Aorta (tissue), 5 donors: ENCODE measurements around the gene MEGF8. TPM values are rescaled to one million over a fixed set of nuclear protein-coding genes. Genes with fewer than 3 reads are reported as not detected.

ENCODE experiments used
- ATAC-seq: fragments of 200-7000 bp; cut with Tn5 transposase; one replicate; pipeline ENCODE4 v1.9.1; 2022; ENCODE audit warnings: moderate library complexity; ENCODE audit not compliant: low FRiP score
- DNase-seq, 2 donors: peaks; one replicate each; pipeline ENCODE4 v3.0.0-alpha.2; 2020
- H3K27ac ChIP-seq, 2 donors: one replicate each; pipeline ENCODE4 v1.5.1; 2013; ENCODE audit warnings: low read length in 2 of 2, mild to moderate bottlenecking in 2 of 2, moderate library complexity in 2 of 2, control low read depth in 1 of 2, inconsistent platforms in 1 of 2, low read depth in 1 of 2
- H3K27me3 ChIP-seq, 2 donors: one replicate each; pipeline ENCODE4 v1.6.1; 2013; ENCODE audit warnings: control low read depth in 1 of 2, low read length in 1 of 2, mild to moderate bottlenecking in 1 of 2, moderate library complexity in 1 of 2; ENCODE audit not compliant: insufficient read depth in 2 of 2, control insufficient read depth in 1 of 2
- H3K36me3 ChIP-seq, 2 donors: one replicate each; pipeline ENCODE4 v1.6.1; 2013; ENCODE audit warnings: control low read depth in 1 of 2, low read length in 1 of 2, mild to moderate bottlenecking in 1 of 2; ENCODE audit not compliant: insufficient read depth in 2 of 2, control insufficient read depth in 1 of 2
- H3K4me1 ChIP-seq, 2 donors: one replicate each; pipeline ENCODE4 v1.6.1; 2013; ENCODE audit warnings: low read length in 2 of 2, control low read depth in 1 of 2, mild to moderate bottlenecking in 1 of 2, moderate library complexity in 1 of 2; ENCODE audit not compliant: insufficient read depth in 2 of 2, control insufficient read depth in 1 of 2
- H3K4me3 ChIP-seq, 2 donors: one replicate each; pipeline ENCODE4 v1.5.1; 2013; ENCODE audit warnings: low read length in 2 of 2, control low read depth in 1 of 2, mild to moderate bottlenecking in 1 of 2
- H3K9me3 ChIP-seq: one replicate; pipeline ENCODE4 v1.6.1; 2013; ENCODE audit warnings: mild to moderate bottlenecking, low read length; ENCODE audit not compliant: control insufficient read depth
- WGBS, 2 donors: extraction: QIAGEN DNeasy Blood & Tissue Kit; methylation state at CpG; one replicate each; pipeline ENCODE4 v1.1.7; 2013; 5-methylcytosine and 5-hydroxymethylcytosine counted together
- intact Hi-C, 2 donors: fragments of 100-400 bp; cut with DNase I; formaldehyde crosslinking; loops; one replicate each; pipeline versions ENCODE4 v1.14.2 to v1.15.0; 2022
- polyA plus RNA-seq, 2 donors: library from polyadenylated mRNA; stranded (reverse); fragments of 200-250 nt; gene quantifications; one replicate each; pipeline ENCODE4 v1.2.3, GENCODE V29; 2013
- total RNA-seq, 2 donors: library from RNA; stranded (reverse); fragmentation: NEBNext Ultra II Directional; extraction: Animal tissue kit (Norgen Biotek cat#: 25700); gene quantifications; one replicate each; pipeline ENCODE4 v1.2.1, GENCODE V29; 2021
- donor health status: healthy with polysubstance abuse.
- donor health status: Bipolar disorder and iron deficiency.
- donor health status: DM: no; HTN: no; CAD: no.
- donor health status: DM: no; HTN: no; CAD: no.
- donor health status: DM: yes; HTN: yes; CAD: no.

Gene MEGF8
- total and polyA plus RNA-seq, 4 donors: 5.9 to 26.4 (median 12.3) TPM

- Histone ChIP-seq H3K4me1 (no peaks in the 10 kb centered on the region), H3K27me3 (no peaks in the 10 kb centered on the region), H3K9me3 (no peaks in the 10 kb centered on the region), H3K4me3 (no peak overlapping the region), H3K36me3 (no peaks in the 10 kb centered on the region), H3K27ac (no peak overlapping the region)
- WGBS, 2 donors: 90 to 93% methylated on average over 14 of the region's 14 CpGs
- no peak for DNase-seq
- ATAC-seq: no peak
- intact Hi-C loops: no loop called here
Observed at GRCh38 chr19:42309686-42310085, 15.7 kb upstream of the MEGF8 start.

- H3K27ac ChIP-seq: no peak overlapping the region
- intact Hi-C loops: no loop called here
- no peaks in the 10 kb centered on the region for H3K36me3 ChIP-seq
- no peak for DNase-seq
- 44 to 47% methylated on average over 2 of the region's 2 CpGs for WGBS, 2 donors
- no peaks in the 10 kb centered on the region for H3K9me3 ChIP-seq
- ATAC-seq: no peak
- H3K4me3 ChIP-seq: no peak overlapping the region
- no peaks in the 10 kb centered on the region for H3K27me3 ChIP-seq
- H3K4me1 ChIP-seq: no peaks in the 10 kb centered on the region
Observed at GRCh38 chr19:42311657-42312056, 13.8 kb upstream of the MEGF8 start.

- 75 to 86% methylated on average over 5 of the region's 5 CpGs for WGBS, 2 donors
- ATAC-seq: no peak
- intact Hi-C loops: no loop called here
Observed at GRCh38 chr19:42312370-42312769, 13.1 kb upstream of the MEGF8 start.

GRCh38 chr19:42313096-42313839 lies 12.2 kb upstream of the MEGF8 start, which contains the start of gene TMEM145:
Gene TMEM145 (plus strand): TSS chr19:42313309. CDS start chr19:42313377, 68 bp downstream.
- Histone ChIP-seq H3K4me3 (no peak within 1 kb of the TSS), H3K9me3 (no peaks in the 10 kb centered on the region), H3K4me1 (no peaks in the 10 kb centered on the region), H3K27me3 (no peaks in the 10 kb centered on the region), H3K27ac (no peak within 1 kb of the TSS), H3K36me3 (no peaks in the 10 kb centered on the region)
- no peak for DNase-seq
- ATAC-seq: peak; percentile 33
- intact Hi-C loops: no loop called here
- WGBS, 2 donors: 1% methylated on average over 52 to 67 of the region's 67 CpGs

More at GRCh38 chr19:42312370-42312769, 13.1 kb upstream of the MEGF8 start:
- Histone ChIP-seq H3K4me3 (no peak overlapping the region), H3K27ac (no peak overlapping the region), H3K9me3 (no peaks in the 10 kb centered on the region), H3K36me3 (no peaks in the 10 kb centered on the region), H3K27me3 (no peaks in the 10 kb centered on the region), H3K4me1 (no peaks in the 10 kb centered on the region)
- no peak for DNase-seq

- no peaks in the 10 kb centered on the region for H3K4me1 ChIP-seq
- WGBS, 2 donors: 28 to 30% methylated on average over 26 of the region's 26 CpGs
- ATAC-seq (no peak), DNase-seq (no peak)
- H3K27me3 ChIP-seq: no peaks in the 10 kb centered on the region
- intact Hi-C loops: no loop called here
- H3K36me3 ChIP-seq: no peaks in the 10 kb centered on the region
- no peaks in the 10 kb centered on the region for H3K9me3 ChIP-seq
- H3K4me3 ChIP-seq: no peak overlapping the region
- no peak overlapping the region for H3K27ac ChIP-seq
Observed at GRCh38 chr19:42313840-42314755, 11.3 kb upstream of the MEGF8 start.

- no peak overlapping the region for H3K27ac ChIP-seq
- 70 to 74% methylated on average over 5 of the region's 5 CpGs for WGBS, 2 donors
- DNase-seq: no peak
- H3K9me3 ChIP-seq: no peaks in the 10 kb centered on the region
- H3K4me1 ChIP-seq: no peaks in the 10 kb centered on the region
- no peaks in the 10 kb centered on the region for H3K36me3 ChIP-seq
- intact Hi-C loops: no loop called here
- no peak overlapping the region for H3K4me3 ChIP-seq
- no peak for ATAC-seq
- H3K27me3 ChIP-seq: no peaks in the 10 kb centered on the region
Observed at GRCh38 chr19:42315024-42315423, 10.4 kb upstream of the MEGF8 start.

- 34 to 40% methylated on average over 27 to 28 of the region's 28 CpGs for WGBS, 2 donors
- intact Hi-C loops: no loop called here
- H3K27ac ChIP-seq: no peak overlapping the region
- H3K36me3 ChIP-seq: no peaks in the 10 kb centered on the region
- no peak overlapping the region for H3K4me3 ChIP-seq
- no peaks in the 10 kb centered on the region for H3K9me3 ChIP-seq
- no peaks in the 10 kb centered on the region for H3K4me1 ChIP-seq
- no peaks in the 10 kb centered on the region for H3K27me3 ChIP-seq
- ATAC-seq: no peak
- peak in 1 of 2 donors; percentile 66 for DNase-seq
Observed at GRCh38 chr19:42316223-42317211, 8.9 kb upstream of the MEGF8 start.

GRCh38 chr19:42317535-42317934 lies 7.9 kb upstream of the MEGF8 start:
- Histone ChIP-seq H3K27me3 (no peaks in the 10 kb centered on the region), H3K27ac (no peak overlapping the region), H3K4me3 (no peak overlapping the region), H3K4me1 (no peaks in the 10 kb centered on the region), H3K36me3 (no peaks in the 10 kb centered on the region), H3K9me3 (no peaks in the 10 kb centered on the region)
- intact Hi-C loops: no loop called here
- DNase-seq: no peak
- WGBS, 2 donors: 80 to 81% methylated on average over 13 of the region's 13 CpGs
- ATAC-seq: no peak
